ENCODE results near the gene MFRP.
A peak's percentile ranks its signal among the peaks of the same experiment; 100 is the strongest.
"Not testable (repeated sequence)": the region's sequence is repeated elsewhere in the genome, so short reads cannot be mapped to it uniquely, and the experiment has no call there.

MFRP gene

GRCh38 chr11:119346605-119347004 is at the start of gene MFRP:
TSS of gene MFRP (minus strand) at chr11:119346705. CDS start at chr11:119346513, 192 bp downstream.
- TF ChIP-seq CTCF (IDR thresholded peaks at IDR 0.05; ENCODE audit: low read depth, low read length): no peak
- H3K4me3 ChIP-seq (ENCODE audit: low read depth, low read length): no peak within 1 kb of the TSS
- DNase-seq (ENCODE audit: low read depth, low spot score): no peak
- in situ Hi-C loops (cut with HindIII; ENCODE audit: low sequenced_read_pairs): no loop called here

- no peak overlapping the region for H3K4me3 ChIP-seq (ENCODE audit: low read depth, low read length)
- in situ Hi-C loops (cut with HindIII; ENCODE audit: low sequenced_read_pairs): no loop called here
- no peak for TF ChIP-seq CTCF (IDR thresholded peaks at IDR 0.05; ENCODE audit: low read depth, low read length)
- DNase-seq (ENCODE audit: low read depth, low spot score): no peak
Measured at GRCh38 chr11:119391275-119391674, 44.8 kb upstream of the MFRP start.

- peak; percentile 45 for TF ChIP-seq CTCF (IDR thresholded peaks at IDR 0.05; ENCODE audit: low read depth, low read length)
- in situ Hi-C loops (cut with HindIII; ENCODE audit: low sequenced_read_pairs): no loop called here
- no peak for DNase-seq (ENCODE audit: low read depth, low spot score)
- H3K4me3 ChIP-seq (ENCODE audit: low read depth, low read length): no peak overlapping the region
Measured at GRCh38 chr11:119389611-119390254, 43.2 kb upstream of the MFRP start.

- H3K4me3 ChIP-seq (ENCODE audit: low read depth, low read length): no peak overlapping the region
- in situ Hi-C loops (cut with HindIII; ENCODE audit: low sequenced_read_pairs): no loop called here
- TF ChIP-seq CTCF (IDR thresholded peaks at IDR 0.05; ENCODE audit: low read depth, low read length): no peak
- DNase-seq (ENCODE audit: low read depth, low spot score): no peak
Measured at GRCh38 chr11:119388103-119388502, 41.6 kb upstream of the MFRP start.

- in situ Hi-C loops (cut with HindIII; ENCODE audit: low sequenced_read_pairs): no loop called here
- no peak for TF ChIP-seq CTCF (IDR thresholded peaks at IDR 0.05; ENCODE audit: low read depth, low read length)
- no peak overlapping the region for H3K4me3 ChIP-seq (ENCODE audit: low read depth, low read length)
- DNase-seq (ENCODE audit: low read depth, low spot score): no peak
Measured at GRCh38 chr11:119384332-119384731, 37.8 kb upstream of the MFRP start.

GRCh38 chr11:119382513-119382912 is 36.0 kb upstream of the MFRP start:
- in situ Hi-C loops (cut with HindIII; ENCODE audit: low sequenced_read_pairs); DNase-seq (ENCODE audit: low read depth, low spot score): not testable (repeated sequence)

GRCh38 chr11:119382101-119382500 is 35.6 kb upstream of the MFRP start:
- no peak for DNase-seq (ENCODE audit: low read depth, low spot score)
- in situ Hi-C loops (cut with HindIII; ENCODE audit: low sequenced_read_pairs): no loop called here
- TF ChIP-seq CTCF (IDR thresholded peaks at IDR 0.05; ENCODE audit: low read depth, low read length): no peak
- H3K4me3 ChIP-seq (ENCODE audit: low read depth, low read length): peak overlapping the region; percentile 45

More at GRCh38 chr11:119382513-119382912, 36.0 kb upstream of the MFRP start:
- not testable (repeated sequence) for H3K4me3 ChIP-seq (ENCODE audit: low read depth, low read length)
